GM21528 (cell line): ENCODE measurements around the gene C11orf24.

Experiments
- ATAC-seq: cut with Tn5 transposase; IDR thresholded peaks from one replicate; pipeline ENCODE4 v1.9.1; 2021; ENCODE audit warnings: mild to moderate bottlenecking, moderate library complexity; ENCODE audit not compliant: unreplicated experiment, low FRiP score

The C11orf24 gene

GRCh38 chr11:68273026-68273738, 1.4 kb upstream of the C11orf24 start:
- no peak for ATAC-seq

- peak; percentile 21 for ATAC-seq
These were observed 571 bp downstream of the C11orf24 start for GRCh38 chr11:68271023-68271780.

- ATAC-seq, result no peak
These were observed 1.4 kb downstream of the C11orf24 start for GRCh38 chr11:68270196-68271022.

GRCh38 chr11:68269414-68270081, 2.2 kb downstream of the C11orf24 start:
- no peak for ATAC-seq

- no peak for ATAC-seq
These were observed 3.9 kb downstream of the C11orf24 start for GRCh38 chr11:68267881-68268240.

- no peak for ATAC-seq
These were observed 4.6 kb downstream of the C11orf24 start for GRCh38 chr11:68266936-68267880.

GRCh38 chr11:68266121-68266891, 5.5 kb downstream of the C11orf24 start:
- peak; percentile 59 for ATAC-seq

GRCh38 chr11:68264741-68265540, 6.8 kb downstream of the C11orf24 start:
- ATAC-seq, result no peak

GRCh38 chr11:68264244-68264643, 7.5 kb downstream of the C11orf24 start:
- ATAC-seq, result no peak

GRCh38 chr11:68263444-68264035, 8.2 kb downstream of the C11orf24 start:
- ATAC-seq, result no peak

GRCh38 chr11:68262544-68262827, 9.3 kb downstream of the C11orf24 start:
- ATAC-seq, result no peak

GRCh38 chr11:68261749-68262543, 9.8 kb downstream of the C11orf24 start:
- no peak for ATAC-seq

- no peak for ATAC-seq
These were observed 10.8 kb downstream of the C11orf24 start for GRCh38 chr11:68261006-68261405.

- no peak for ATAC-seq
These were observed 11.3 kb downstream of the C11orf24 start for GRCh38 chr11:68260484-68260883.

- ATAC-seq, result no peak
These were observed 12.4 kb downstream of the C11orf24 start for GRCh38 chr11:68259122-68259959.

GRCh38 chr11:68258363-68258765, 13.4 kb downstream of the C11orf24 start:
- no peak for ATAC-seq
